NCI-H526 treated with DMSO at 0.1 percent for 48 hours (cell line): Measurements from ENCODE around the gene WARS2.
"Not testable (repeated sequence)": the region's sequence is repeated elsewhere in the genome, so short reads cannot be mapped to it uniquely, and the experiment has no call there.

Source experiments
- DNase-seq: peaks from one replicate; lab custom pipeline; 2025; lab: John Stamatoyannopoulos, UW

Gene WARS2

DNA sequence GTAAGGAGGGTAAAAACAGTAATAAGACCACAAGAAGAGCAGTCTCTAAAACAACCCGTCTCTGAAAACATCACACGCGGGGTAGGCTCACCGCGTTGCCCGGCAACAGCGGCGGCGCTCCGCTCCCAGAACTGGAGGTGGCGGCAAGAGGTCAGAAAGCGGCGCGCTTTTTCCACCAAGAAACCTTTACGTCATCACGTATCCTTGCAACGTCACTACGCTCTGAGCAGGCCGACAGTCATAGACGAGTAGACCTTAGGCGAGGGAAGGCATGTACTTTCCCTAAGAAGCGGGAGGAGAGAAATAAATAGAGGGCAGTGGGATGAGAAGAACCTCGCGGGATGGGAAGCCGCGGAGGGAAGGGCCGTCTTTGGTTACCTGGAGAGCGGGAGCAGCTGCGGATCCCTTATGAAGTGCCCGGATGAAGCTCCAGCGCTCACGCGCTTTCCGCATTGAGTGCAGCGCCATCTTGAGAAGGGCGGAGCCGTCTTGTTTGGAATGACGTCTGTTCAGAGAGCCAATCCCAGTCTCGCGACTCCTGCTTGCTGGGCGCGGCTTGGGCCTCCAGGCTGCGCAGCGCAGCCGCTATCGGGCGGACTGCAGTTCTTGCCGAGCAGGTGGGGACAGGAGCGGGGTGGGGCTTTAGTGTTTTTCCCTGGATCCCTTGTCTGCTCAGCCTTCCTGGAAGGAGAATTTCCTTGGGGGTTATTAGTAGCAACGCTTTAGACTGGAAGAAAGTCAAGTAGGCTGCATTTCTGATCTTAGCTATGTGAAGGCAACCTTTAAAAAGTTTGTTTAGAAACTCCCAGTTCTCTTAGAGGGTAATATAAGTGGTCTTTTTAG, at the start of gene WARS2:
WARS2 (minus strand) TSS at position 477 of the 843 bp plus-strand sequence; CDS start at position 468, 9 bp downstream.
- peak; percentile 99 for DNase-seq

DNA sequence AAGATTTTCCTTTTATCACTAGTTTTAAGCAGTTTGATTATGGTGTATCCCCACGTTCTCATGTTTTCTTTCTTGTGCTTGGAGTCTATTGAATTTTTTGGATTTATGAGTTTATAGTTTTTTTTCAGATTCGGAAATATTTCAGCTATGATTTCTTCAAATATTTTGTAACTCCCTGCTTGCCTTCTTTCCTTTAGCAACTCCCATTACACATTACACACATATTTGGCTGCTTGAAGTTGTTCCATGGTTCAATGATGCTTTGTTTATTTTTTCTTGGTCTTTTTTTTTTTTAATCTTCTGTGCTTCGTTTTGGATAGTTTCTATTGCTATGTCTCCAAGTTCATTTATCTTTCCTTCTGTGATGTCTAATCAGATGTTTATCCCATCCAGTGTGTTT, 48.5 kb upstream of the WARS2 start:
- no peak for DNase-seq

DNA sequence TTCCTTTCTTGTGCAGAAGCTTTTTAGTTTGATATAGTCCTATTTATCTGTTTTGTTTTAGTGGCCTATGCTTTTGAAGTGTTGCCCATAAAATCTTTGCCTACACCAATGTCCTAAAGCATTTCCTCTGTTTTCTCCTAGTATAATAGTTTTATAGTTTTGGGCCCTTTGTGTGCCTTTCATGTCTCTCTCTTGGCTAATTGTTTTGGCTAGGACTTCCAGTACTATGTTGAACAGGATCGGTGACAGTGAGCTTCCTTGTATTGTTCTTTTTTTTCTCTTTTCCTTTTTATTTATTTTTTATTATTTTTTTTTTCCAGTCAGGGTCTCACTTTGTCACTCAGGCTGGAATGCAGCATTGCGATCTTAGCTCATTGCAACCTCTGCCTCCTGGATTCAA, 47.0 kb upstream of the WARS2 start:
- DNase-seq, result no peak

DNA sequence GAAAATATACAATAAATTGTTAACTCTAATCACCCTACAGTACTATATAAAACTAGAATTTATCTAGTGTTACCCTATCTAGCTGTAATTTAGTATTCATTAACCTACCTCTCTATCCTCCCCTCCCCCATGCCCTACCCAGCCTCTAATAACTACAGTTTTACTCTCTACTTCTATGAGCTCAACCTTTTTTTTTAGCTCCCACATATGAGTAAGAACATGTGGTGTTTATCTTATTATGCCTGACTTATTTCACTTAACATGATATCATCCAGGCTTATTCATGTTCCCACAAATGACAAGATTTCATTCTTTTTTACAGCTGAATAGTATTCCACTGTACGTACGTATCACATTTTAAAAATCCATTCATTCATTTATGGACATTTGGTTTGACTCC, 46.0 kb upstream of the WARS2 start:
- DNase-seq, result no peak

DNA sequence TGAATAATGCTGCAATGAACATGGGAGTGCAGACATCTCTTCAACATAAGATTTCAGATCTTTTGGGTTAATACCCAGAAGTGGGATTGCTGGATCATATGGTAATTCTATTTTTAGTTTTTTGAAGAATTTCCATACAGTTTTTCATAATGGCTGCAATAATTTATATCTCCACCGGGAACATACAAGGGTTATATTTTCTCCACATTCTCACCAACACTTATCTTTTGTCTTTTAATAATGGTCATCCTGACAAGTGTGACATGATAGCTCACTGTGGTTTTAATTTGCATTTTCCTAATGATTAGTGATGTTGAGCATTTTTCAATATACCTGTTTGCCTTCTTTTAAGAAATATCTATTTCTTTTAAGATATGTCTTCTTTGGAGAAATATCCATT, 44.5 kb upstream of the WARS2 start:
- no peak for DNase-seq

DNA sequence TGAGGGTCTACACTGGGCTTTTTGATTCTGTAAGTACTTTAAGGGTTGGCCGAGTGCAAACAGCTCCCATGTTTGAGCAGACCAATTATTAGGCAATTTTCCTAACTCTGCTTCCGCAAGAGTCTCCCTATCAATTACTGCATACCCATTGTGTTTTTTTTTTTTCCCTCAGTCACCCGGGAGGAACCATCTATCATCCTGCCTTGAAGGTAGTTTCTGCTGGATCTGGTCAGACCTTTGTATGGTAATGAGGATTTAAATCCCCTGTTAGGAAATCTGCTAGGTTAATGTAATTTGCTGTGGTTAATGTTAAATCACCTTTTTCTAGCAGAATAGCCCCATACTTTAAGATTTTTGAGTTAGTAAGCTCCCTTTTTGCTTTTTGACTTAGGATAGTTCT, 40.8 kb upstream of the WARS2 start:
- DNase-seq, result no peak

DNA sequence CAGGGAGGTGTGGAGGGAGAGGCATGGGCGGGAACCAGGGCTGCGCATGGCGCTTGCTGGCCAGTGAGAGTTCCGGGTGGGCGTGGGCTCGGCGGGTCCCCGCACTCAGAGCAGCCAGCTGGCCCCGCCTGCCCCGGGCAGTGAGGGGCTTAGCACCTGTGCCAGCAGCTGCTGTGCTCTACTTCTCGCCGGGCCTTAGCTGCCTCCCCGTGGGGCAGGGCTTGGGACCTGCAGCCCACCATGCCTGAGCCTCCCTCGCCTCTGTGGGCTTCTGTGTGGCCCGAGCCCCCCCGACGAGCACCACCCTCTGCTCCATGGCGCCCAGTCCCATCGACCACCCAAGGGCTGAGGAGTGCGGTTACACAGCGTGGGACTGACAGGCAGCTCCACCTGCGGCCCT, 38.6 kb upstream of the WARS2 start:
- no peak for DNase-seq

DNA sequence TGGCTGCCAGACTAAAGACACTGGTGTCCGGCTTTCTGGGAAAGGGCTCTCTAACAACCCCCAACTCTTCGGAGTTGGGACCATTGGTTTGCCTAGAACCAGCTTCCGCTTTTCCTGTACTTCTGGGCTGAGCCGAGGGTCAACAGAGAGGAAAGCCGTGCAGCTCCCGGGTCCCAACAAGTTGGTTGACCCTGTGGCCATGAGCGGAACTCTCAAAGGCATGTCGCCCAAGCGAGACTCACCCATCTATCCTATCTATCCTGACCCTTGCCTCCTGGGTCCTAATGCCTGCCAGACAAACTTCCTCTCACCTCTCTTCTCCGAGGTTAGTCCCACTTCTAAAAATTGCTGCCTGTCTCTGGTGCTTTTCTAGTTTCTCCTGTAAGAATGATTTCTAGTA, 32.5 kb upstream of the WARS2 start:
- DNase-seq, result not testable (repeated sequence)

DNA sequence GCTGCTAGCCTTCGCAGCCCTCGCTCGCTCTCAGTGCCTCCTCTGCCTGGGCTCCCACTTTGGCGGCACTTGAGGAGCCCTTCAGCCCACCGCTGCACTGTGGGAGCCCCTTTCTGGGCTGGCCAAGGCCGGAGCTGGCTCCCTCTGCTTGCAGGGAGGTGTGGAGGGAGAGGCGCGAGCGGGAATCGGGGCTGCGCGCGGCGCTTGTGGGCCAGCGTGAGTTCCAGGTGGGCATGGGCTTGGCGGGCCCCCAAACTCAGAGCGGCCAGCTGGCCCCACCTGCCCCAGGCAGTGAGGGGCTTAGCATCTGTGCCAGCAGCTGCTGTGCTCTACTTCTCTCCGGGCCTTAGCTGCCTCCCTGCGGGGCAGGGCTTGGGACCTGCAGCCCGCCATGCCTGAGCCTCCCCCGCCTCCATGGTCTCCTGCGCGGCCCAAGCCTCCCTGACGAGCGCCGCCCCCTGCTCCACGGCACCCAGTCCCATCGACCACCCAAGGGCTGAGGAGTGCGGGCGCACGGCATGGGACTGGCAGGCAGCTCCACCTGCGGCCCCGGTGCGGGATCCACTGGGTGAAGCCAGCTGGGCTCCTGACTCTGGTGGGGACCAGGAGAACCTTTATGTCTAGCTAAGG, 31.0 kb upstream of the WARS2 start:
- not testable (repeated sequence) for DNase-seq

DNA sequence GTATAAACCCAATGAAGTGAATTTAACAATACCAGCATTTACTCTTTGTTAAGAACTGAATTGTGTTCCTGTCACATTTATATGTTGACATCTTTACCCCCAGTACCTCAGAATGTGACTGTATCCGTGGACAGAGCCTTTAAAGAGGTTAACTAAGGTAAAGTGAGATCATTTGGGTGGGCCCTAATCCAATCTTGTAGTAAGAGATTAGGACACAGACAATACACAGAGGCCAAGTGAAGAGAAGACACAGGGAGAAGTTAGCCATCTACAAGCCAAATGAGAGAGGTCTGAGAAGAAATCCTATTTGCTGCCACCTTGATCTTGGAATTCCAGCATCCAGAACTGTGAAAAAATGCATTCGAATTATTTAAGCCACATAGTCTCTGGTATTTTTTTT, 22.9 kb upstream of the WARS2 start:
- DNase-seq, result no peak

DNA sequence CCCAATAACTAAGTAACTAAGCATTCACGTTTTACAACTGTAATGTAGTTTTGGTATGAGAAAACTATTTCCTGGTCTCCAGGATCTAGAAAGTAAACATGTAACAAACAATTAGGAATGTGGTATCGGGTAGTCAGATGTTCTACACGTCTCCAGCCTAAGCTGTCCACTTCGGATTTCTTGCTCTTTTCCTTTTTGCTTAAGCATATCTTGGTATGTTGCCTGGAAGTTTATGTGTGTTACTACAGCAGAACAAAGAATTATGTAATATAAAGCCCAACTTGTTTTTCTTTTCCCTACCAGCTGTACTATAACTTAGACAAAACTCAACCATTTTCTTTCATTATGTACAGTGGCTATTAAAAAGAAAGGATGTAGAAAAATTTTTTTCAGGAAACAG, 20.4 kb upstream of the WARS2 start:
- DNase-seq, result no peak

DNA sequence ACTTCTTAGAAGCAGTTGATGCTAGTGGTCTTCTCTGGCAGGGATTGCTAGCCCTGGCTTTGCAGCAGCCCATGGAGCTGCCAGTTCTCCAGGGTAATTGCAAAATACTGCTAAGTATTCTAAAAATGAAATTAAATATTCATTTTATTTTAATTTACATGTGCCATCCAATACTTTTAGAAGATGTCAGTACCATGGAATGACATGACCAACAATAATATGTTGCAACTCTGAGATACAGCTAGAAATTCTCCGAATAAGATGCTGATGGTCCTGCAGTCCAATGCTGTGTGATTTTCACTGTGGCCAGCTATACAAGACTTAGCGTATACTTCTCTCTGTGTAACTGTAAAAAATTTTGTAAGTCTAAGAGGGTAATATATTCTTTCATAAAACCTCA, 20.0 kb upstream of the WARS2 start:
- DNase-seq, result no peak

DNA sequence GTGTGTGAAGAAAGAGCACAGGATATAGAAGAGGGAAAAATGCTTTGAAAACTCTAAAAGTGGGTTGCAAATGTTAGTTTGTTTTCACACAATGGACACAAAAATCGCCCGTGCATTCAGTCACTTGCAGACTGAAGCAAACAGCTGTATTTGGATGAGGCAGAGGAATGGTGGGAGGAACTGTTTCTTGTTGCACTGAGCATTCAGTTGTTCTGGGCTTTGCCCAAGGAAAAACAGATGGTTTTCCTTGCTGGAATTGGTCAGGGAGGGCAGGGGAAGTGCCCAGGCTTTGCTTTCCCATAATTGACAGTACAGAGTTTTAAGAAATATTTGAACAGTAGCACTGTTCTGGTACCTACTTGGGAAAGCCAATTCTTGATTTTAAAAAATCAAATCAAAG, 19.5 kb upstream of the WARS2 start:
- DNase-seq, result no peak

DNA sequence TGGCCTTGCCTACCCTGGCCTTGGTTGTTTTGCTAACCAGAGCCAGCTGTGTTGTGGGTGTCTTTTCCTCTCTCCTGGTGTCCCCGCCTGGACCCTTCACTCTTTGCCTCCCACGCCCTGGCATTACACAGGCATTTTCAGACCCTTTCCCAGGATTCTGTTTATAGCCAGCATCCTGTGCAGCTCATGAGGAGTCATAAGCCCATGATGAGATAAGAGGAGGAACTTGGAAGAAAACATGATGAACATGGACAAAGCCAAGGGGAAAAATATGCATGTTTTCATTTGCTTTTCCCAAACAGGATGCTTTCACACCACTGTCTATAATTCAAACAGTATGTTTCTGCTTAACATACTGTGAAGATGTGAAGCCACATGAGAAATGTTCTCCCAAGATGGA, 18.7 kb upstream of the WARS2 start:
- DNase-seq, result no peak

DNA sequence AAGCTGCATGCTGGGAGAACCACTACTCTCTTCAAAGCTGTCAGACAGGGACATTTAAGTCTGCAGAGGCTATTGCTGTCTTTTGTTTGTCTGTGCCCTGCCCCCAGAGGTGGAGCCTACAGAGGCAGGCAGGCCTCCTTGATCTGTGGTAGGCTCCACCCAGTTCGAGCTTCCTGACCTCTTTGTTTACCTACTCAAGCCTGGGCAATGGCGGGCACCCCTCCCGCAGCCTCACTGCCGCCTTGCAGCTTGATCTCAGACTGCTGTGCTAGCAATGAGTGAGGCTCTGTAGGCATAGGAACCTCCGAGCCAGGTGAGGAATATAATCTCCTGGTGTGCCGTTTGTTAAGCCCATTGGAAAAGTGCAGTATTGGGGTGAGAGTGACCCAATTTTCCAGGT, 16.3 kb upstream of the WARS2 start:
- not testable (repeated sequence) for DNase-seq

DNA sequence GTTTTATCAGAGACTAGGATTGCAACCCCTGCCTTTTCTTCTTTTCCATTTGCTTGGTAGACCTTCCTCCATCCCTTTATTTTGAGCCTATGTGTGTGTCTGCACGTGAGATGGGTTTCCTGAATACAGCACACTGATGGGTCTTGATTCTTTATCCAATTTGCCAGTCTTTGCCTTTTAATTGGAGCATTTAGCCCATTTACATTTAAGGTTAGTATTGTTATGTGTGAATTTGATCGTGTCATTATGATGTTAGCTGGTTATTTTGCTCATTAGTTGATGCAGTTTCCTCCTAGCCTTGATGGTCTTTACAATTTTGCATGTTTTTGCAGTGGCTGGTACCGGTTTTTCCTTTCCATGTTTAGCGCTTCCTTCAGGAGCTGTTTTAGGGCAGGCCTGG, 14.6 kb upstream of the WARS2 start:
- DNase-seq, result not testable (repeated sequence)

DNA sequence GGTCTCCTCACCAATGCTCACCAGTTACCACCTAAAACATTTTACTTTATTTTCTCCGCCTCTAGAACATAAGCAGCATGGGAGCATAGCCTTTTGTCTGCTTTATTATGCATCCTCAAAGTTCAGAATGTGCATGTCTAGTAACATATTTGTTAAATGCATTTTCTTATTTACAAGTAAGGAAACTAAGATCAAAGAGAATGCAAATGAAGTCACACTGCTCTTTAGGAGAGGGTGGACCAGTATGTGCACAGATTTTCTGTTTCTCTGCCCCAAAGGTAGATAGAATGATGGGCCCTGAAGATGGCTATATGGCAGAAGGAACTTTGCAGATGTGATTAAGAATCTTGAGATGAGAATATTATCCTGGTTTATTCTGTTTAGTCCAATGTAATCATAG, 9.7 kb upstream of the WARS2 start:
- no peak for DNase-seq

DNA sequence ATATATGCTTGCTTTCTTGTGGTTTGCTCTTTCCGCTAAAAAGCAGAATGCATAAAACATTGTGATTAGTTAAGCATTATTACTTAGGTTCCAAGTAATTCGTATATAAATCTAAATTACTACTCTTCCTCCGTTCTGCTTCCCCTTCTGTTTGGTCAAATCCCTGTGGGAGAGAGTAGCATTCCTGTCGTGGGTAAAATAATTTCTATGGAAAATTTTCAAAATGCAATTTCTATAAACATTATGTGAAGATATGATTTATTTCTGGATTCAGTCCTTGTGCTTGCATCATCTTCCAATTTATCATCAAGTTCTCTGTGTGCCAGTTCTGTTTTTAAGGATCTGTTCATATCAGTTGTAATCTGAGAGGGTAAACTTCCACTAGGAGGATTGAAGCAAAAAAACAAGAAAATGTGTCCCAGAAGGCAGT, 7.2 kb upstream of the WARS2 start:
- DNase-seq, result no peak

DNA sequence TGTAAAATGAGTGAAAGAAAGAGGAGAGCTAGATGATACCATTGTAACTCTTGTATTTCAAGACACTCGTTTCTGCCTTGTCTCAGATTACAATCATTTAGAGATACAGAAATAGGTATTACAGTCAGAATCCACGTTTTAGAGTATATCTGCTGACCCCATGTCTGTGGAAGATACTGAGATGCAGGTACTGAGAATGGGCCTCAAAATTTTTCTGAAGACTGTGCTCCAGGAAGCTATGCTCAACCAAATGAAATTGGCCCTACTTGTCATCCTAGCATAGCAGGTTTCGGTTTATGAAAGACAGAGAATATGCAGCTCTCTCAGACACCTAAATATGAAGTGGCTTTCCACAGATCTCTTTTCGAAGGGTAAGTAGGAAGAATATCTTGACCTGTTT, 6.0 kb upstream of the WARS2 start:
- DNase-seq, result no peak

DNA sequence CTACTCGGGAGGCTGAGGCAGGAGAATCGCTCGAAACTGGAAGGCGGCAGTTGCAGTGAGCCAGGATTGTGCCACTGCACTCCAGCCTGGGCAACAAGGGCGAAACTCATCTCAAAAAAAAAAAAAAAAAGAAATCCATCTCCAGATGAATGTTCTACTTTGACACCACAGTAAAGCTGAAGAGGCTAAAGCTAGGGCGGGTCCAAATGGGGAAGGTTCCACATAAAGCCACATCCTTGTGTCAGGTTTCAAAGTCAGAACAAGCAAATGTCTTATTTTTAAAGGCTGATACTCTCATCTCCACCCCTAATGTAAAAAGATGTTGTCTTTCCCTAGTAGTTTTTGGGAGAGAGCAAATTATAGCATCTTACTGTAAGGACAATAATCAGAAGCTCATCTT, 4.4 kb upstream of the WARS2 start:
- DNase-seq, result no peak

DNA sequence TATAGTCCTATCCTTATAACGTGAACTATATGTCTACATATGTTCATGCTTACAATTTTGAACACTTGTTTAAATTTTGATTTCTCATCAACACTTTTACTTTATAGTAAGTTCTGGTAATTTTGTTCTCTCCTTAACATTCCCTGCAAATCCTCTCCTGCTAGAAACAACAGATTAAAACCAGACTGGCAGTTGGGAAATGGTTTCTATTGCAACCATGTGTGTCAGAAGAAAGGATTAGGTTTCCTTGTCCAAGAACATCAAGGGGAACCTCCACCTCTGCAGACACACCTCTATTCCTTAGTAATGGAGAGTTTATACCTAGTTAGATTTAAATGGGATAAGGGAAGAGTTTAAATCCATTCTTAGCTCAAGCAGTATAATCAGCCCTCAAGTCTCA, 3.3 kb upstream of the WARS2 start:
- no peak for DNase-seq

DNA sequence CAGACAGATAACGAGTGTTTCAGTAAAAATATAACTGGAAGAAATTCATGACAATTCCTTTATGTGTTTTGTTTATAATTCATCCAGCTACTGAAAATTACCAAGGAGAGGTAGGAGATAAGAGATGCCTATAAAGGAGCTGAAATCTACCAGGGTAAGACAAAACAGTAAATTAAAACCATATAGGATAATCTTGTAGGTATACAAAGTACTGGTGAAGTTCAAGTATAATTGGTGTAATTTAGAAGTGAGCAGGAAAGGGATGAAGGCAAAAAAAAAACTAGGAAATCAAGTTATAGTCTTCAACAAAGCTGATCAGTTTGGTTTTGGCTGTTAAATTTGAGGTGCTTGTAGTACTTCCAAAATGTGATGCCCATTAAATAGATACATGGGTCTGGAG, 1.2 kb upstream of the WARS2 start:
- no peak for DNase-seq

DNA sequence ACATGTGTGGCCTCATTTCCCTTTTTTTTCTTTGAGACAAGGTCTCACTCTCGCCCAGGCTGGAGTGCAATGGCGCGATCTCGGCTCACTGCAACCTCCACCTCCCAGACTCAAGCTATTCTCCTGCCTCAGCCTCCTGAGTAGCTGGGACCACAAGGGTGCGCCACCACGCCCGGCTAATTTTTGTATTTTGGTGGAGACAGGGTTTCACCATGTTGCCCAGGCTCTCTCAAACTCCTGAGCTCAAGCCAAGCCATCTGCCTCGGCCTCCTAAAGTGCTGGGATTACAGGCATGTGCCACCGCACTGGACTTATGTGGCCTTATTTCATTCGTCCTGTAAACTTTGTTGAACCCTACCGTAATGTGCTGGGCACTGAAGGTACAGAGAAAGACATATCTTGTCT, 569 bp upstream of the WARS2 start:
- no peak for DNase-seq

DNA sequence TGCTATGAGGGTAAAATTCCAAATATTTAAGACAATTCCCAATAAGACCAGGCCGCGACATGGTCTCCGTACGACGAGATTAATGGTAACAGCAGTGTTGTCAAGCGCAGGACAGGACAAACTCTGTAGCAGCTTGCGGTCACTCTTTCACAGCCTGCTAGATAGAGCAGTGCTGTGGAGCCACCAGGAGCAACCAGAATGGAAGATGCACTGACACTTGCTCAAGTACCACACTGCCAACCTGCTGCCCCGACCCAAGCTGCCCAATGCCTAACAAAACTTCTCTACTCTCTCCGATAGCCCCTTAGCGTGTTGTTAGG, 636 bp downstream of the WARS2 start:
- peak; percentile 89 for DNase-seq
